Measurements from ENCODE around the gene TPRKB.
A peak's percentile ranks its signal among the peaks of the same experiment; 100 is the strongest.
"Not testable (repeated sequence)": the region's sequence is repeated elsewhere in the genome, so short reads cannot be mapped to it uniquely, and the experiment has no call there.

Gene TPRKB

DNA sequence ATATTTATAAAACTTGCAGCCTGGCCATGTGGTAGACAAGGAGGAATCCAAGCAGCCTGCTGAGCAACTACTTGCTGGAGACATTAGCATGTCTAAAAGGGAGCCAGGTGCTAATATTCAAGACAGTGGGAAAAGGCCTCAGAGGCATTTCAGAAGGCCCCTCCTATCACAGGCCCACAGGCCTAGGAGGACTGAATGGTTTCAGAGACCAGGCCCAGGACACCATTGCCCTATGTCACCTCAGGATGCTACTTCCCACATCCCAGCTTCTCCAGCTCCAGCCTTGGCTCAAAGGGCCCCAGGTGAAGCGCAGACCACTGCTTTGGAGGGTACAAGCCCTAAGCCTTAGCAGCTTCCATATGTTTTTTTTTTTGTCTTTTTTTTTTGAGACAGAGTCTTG, 39.0 kb downstream of the TPRKB start:
- DNase-seq = no peak

- no peak for DNase-seq
These were observed 39.5 kb downstream of the TPRKB start for GRCh38 chr2:73697606-73698005.

DNA sequence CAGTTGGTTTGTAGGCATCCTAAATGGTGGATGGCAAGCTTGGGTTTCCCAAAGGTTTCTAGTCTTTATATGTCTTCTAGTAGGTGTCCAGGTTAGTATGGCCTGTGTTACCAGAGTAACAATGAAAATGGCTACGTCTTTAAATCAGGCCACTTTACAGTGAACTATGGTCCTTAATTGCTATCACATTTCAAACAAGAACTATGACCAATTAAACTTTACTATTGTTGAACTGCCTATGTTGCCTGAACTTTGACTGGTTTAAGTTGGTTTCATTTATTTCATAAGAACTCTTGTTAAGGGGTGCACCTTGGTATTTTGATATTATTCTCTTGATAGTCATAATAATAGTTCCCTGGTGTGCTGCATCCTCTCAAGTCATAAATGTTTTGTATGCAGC, 40.2 kb downstream of the TPRKB start:
- not testable (repeated sequence) for DNase-seq

DNA sequence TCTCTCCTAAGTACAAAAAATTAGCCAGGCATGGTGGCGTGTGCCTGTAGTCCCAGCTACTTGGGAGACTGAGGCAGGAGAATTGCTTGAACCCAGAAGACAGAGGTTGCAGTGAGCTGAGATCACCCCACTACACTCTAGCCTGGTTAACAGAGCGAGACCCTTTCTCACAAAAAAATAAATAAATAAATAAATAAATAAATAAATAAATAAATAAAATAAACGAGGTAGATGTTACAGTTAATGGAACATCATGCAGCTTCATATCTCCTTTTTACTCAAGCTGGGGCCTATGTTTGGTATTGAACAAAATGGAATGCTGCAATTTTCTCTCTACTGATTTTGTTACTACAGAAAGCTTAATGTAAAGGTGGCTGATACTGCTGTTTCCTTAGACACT, 40.6 kb downstream of the TPRKB start:
- not testable (repeated sequence) for DNase-seq

- DNase-seq = peak; percentile 23 to 35
These were observed 46.6 kb downstream of the TPRKB start for GRCh38 chr2:73690372-73691088.

GRCh38 chr2:73688494-73688893, 48.7 kb downstream of the TPRKB start:
- not testable (repeated sequence) for DNase-seq

DNA sequence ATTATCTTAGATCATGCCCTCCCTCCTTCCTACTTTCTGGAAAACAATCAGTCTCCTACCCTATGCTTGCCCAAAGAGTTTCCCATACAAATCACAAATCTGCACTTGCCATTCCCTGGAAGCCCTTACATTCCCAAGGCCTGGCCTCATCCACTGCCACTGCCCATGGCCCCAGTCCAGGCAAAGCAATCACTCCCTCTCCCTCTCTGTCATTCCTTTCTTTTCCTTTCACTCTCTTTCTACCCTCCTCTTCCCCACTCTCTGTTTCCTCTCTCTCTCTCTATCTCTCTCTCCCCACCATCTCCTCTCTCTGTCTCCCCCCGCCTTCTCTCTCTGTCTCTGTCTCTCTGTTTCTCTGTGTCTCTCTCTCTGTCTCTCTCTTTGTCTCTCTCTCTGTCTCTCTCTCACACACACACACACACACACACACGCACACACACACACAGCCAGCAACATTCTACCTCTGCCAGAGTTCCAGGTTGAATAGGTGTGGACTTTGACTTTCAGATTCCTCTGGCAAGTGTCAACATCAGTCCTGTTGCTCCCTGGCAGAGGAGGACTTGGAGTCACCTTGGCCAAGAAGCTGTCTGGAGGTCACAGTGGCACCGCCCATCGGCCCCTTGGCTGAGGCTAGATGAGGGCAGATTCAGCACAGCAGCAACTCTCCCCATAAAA, 51.2 kb downstream of the TPRKB start:
- DNase-seq = no peak

GRCh38 chr2:73684905-73685304, 52.2 kb downstream of the TPRKB start:
- DNase-seq = not testable (repeated sequence)

GRCh38 chr2:73684325-73684724, 52.8 kb downstream of the TPRKB start:
- not testable (repeated sequence) for DNase-seq

- DNase-seq = peak; percentile 28 to 41
These were observed 57.1 kb downstream of the TPRKB start for GRCh38 chr2:73679951-73680571.
